GM18502 (cell line): ENCODE measurements around the gene GLIPR1L1.

Source experiments
- ATAC-seq: cut with Tn5 transposase; IDR thresholded peaks from one replicate; pipeline ENCODE4 v1.9.1; 2021; ENCODE audit warnings: mild to moderate bottlenecking; ENCODE audit not compliant: unreplicated experiment, poor library complexity

GLIPR1L1 gene, protein sequence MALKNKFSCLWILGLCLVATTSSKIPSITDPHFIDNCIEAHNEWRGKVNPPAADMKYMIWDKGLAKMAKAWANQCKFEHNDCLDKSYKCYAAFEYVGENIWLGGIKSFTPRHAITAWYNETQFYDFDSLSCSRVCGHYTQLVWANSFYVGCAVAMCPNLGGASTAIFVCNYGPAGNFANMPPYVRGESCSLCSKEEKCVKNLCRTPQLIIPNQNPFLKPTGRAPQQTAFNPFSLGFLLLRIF

DNA sequence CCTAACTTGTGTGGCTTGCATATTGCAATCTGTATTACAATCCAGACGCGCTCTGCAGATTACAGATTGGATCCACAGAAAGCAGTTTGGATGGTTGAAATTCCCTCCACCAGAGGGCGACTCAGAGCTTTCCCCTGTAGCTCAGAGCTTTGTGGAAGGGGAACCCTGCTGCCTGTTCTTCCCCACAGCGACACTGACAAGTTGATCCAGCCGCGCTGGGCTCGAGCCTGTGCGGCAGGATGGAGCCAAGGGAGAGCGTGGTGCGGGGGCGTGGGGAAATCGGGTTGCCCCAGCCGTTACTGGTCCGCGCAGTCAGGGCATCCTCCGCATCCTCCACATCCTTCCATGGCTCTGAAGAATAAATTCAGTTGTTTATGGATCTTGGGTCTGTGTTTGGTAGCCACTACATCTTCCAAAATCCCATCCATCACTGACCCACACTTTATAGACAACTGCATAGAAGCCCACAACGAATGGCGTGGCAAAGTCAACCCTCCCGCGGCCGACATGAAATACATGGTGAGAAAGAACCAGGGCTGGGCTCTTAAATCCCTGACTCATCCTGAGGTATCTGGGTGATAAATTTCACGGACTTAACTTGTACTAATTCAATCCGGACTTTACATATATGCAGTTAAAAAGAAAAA, at the start of gene GLIPR1L1:
TSS of gene GLIPR1L1 (plus strand) at position 287 of the 647 bp plus-strand sequence. CDS start at position 346, 59 bp downstream.
- peak; percentile 63 for ATAC-seq

DNA sequence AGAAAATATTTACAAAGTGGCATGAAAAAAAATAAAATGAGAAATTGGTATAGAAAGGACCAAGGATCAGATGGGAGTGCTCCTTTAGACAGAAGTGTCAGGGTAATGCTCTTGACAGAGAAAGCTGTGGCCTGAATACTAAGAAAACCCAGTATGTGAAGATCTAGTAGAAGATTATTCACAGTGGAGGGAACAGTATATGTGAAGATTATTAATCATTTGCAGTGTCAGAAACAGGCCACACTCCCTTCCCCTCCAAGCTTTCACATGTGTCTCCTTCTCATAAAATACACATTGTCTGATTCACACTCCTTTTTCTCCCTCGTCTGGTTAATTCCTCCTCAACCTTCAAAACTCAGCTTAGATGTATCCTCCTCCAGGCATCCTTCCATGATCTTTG, 45.6 kb upstream of the GLIPR1L1 start:
- no peak for ATAC-seq

DNA sequence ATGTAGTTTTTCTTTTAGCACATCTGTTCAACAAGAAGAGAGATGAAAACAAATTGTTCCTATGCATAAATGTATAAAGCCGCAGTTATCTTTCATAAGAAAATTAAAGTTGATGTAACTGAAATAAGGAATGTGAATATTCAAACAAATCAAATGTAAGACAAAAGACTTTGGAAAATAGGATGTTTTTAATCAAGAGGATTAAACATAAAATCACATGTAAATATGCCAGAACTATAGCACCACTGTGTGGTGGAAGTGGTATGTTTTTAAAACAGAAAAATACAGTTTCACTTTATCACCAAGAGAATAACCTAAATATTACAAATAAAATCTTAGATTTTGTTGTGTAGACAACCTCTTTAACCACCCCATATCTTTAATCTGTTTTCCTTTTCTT, 44.7 kb upstream of the GLIPR1L1 start:
- ATAC-seq, result no peak

DNA sequence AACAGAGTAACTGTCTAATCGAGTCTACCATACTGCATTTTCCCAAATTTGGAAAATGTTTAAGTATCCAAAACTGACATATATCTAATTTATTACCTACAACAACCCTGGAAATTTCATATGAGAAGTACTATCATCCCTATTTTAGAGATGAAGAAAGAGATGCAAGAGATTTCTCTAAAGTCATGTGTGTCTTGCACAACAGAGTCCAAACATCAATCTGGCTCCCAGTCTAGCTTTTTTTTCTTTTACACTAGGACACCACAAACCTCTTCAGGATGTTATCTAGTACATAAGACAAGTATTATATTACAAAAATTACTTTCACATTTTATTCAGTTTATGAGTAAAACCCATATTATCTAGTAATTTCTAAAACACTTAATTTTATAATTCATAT, 43.5 kb upstream of the GLIPR1L1 start:
- ATAC-seq, result no peak

DNA sequence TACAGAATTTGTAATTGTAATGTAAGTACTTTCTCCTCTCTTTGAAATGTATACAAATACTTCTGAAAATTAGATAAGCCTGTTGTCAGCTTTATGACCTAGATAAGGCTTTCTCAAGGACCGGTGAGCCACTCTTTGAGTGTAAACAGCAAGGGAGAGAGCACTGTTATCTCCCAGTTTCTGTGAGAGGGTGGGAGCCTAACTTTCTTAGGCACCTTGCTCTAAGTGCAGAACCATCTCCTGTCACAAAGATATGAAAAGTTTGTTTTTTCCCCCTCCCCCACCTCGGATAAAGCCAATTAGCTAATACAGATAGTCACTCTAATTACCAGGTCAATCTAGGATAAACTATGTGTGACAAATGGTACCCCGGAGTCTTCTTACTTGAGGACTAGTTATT, 40.1 kb upstream of the GLIPR1L1 start:
- ATAC-seq, result no peak

DNA sequence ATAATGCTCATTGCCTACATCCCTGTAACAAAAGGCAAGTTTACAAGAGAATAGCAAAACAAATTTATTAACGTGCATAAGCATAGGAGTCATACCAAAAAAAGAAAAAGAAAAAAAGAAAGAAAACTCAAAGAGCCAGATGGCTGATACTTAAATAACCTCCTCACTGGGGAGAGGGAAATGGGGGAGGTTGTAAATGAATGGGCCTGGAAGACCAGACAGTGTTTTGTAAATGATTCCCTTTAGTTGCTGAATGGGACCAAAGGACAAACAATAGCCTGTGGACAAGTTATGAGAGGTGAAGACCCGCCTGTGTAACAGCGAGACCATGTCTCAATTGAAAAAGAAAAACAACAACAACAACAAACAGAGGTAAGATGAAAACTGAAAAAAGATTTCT, 39.7 kb upstream of the GLIPR1L1 start:
- no peak for ATAC-seq

DNA sequence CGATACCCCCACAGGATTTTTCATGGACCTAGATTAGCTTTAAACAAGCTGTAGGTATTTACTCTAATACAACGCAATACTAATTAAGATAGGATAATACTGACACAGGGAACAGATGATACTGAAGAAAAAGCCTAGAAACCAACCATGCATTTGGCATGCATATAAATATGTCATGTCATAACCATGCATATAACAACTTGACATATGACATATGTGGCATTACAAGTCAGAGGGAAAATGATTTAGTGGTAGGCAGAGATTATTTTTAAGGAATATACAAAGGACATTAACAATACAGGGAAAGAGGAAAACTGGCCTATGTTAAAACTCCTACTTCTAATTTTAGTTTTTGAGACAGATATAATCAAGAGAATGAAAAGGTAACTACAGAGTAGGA, 32.2 kb upstream of the GLIPR1L1 start:
- ATAC-seq, result no peak

DNA sequence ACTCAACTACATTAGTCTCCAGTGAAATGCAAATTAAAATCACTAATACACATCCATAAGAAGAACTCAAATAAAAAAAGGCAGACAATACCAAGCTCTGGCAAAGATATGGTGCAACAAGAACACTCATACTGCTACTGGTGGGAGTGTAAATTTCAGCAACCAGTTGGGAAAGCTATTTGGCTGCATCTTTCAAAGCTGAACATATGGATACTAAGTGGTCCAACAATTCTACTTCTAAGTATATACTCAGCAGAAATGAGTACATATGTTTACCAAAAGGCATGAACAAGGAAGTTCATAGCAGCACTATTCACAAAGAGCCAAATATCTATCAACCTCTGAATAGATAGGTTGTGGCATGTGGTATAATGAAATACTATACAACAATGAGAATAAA, 31.7 kb upstream of the GLIPR1L1 start:
- no peak for ATAC-seq

DNA sequence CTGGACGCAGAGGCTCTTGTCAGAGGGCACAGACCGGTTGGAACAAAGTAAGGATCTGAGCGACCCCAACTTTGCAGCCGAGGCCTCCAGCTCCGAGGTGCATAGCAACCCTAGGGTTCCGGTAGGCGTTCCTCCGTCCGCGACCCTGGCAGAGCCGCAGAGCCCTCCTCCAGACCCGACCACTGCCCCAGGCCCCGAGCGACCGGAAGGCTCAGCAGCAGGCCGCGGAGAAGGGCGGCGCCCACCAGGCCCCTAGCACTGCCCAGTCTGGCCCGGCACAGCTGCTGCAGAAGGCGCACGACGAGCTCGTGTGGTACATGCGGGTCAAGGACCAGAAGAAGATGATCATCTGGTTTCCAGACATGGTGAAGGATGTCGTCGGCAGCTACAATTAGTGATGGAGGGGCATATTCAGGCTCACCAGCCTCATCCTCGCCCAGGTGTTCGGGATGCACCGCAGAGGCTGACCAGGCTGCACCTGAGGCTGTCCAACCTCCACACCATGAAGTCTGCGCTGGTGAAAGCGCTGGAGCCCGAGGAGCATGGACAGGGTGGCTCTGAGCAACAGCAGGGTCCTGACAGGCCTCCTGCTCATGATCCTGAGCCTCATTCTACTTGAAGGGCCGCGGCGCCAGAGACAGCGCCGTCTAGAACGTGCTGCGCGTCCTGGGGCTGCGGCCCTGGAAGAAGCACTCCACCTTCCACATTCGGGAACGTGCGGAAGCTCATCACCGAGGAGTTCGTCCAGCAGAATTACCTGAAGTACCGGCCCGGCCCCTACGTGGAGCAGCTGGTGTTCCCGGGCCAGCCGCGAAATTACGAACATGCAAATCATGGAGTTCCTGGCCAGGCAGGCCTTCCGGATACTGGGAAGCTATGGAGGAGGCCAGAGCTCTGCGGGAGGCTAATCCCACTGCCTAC, 28.8 kb upstream of the GLIPR1L1 start:
- ATAC-seq, result no peak

DNA sequence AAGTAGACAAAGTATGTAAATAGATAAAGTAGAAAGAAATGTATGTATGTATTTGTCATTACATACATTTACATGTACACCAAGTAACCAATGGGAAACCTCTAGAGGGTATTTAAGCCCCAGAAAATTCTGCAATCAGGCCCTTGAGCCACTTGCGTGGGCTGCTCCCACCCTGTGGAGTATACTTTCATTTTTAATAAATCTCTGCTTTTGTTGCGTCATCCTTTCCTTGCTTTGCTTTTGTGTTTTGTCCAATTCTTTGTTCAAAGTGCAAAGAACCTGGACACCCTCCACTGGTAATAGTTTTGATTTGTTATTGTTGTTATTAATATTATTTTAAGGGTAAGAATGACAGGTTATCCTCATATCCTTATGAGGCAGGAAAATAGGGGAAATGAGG, 26.2 kb upstream of the GLIPR1L1 start:
- ATAC-seq, result no peak

DNA sequence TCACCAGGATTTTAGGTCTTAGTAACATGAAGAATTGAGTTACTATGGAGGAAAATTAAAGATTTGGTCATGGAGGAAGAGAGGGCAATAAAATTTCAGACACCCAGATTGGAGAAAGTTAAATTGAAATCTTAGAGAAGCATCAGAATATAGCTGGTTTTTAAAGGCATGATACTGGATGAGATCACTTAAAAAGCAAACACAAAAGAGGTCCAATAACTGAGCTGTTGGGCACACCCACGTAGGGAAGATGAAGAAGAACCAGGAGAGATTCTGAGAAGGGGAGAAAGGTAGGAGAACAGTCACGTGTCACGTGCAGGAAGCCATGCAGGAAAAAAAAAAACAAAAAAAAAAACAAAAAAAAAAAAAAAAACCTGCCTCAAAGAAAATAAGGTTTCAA, 23.1 kb upstream of the GLIPR1L1 start:
- ATAC-seq, result no peak

DNA sequence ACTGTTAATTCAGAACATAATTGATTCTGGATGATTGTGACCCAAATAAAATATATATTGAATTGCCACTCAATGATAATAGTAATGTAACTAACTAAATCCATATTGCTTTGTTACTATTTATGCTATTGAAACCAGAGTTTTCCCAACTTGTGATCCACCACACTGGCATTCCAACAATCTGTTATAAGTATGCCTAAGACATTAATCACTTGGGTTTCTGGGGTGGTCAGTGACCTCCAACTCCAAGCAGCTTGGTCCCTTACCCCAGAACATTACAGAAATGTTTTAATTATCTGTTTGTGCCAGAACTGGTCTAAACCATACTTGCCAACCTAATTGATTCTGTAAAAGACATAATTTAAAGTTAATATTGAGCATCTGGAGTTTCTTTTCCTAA, 19.0 kb upstream of the GLIPR1L1 start:
- ATAC-seq, result no peak

DNA sequence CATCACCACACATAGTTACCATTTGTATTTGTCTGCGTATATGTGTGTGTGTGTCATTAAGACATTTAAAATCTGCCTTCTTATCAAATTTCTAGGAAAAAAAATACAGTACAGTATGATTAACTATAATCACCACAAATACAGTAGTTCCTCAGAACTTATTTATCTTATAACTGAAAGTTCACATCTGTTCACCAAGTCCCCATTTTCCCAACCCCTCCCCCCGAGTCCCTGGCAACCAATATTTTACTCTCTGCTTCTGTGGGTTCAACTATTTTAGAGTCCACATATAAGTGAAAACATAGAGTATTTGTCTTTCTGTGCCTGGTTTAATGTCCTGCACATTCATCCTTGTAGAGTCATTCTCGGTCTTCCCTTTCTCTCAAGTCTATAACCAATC, 16.7 kb upstream of the GLIPR1L1 start:
- no peak for ATAC-seq

DNA sequence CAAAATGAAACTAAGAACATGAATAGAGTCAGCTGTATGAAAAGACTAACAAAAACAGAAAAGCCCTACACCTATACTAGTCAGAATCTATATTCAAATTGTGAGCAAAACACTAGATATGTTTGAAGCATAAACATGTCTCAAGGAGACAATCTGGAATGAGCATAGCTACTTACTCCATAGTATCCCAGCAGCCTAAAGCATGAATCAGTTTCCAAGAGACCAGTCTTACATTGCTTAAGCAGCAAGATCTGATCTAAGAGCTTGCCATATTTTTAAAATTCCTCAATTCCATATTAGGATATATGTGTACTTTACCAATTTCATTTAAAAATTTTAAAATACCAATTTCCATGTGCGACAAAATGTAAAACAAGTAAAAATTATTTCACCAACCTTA, 12.0 kb upstream of the GLIPR1L1 start:
- ATAC-seq, result no peak

DNA sequence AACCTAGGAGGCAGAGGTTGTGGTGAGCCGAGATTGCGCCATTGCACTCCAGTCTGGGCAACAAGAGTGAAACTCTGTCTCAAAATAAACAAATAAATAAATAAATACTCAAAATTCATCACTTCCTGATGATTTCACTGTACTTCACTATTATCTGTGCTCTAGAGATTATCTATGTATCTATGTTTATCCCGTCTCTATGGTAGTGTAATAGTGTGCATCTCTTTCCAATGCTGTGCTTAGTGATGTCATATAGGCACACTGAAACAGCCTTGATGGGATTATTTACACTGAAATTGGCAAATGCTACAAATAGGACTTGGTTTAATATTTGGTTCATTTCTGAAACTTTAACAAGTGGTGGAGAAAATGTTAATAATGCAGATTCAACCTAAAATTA, 10.8 kb upstream of the GLIPR1L1 start:
- ATAC-seq, result no peak

DNA sequence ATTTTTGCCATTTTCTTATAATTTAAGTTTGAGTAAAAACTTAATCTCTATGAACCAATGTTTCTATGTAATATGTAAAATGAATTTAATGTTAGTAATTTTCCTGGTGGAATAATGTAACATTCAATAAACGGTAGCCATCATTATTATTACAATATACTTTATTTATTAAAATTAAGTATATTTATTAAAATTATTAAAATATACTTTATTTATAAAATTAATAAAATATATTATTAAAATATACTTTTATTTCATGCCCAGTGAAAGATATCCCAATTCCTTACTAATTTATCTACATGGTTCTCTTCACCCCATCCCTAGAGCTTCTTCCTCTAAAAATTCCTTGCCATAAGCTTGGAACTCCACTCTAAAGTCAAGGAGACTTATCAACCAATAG, 6.8 kb upstream of the GLIPR1L1 start:
- no peak for ATAC-seq

DNA sequence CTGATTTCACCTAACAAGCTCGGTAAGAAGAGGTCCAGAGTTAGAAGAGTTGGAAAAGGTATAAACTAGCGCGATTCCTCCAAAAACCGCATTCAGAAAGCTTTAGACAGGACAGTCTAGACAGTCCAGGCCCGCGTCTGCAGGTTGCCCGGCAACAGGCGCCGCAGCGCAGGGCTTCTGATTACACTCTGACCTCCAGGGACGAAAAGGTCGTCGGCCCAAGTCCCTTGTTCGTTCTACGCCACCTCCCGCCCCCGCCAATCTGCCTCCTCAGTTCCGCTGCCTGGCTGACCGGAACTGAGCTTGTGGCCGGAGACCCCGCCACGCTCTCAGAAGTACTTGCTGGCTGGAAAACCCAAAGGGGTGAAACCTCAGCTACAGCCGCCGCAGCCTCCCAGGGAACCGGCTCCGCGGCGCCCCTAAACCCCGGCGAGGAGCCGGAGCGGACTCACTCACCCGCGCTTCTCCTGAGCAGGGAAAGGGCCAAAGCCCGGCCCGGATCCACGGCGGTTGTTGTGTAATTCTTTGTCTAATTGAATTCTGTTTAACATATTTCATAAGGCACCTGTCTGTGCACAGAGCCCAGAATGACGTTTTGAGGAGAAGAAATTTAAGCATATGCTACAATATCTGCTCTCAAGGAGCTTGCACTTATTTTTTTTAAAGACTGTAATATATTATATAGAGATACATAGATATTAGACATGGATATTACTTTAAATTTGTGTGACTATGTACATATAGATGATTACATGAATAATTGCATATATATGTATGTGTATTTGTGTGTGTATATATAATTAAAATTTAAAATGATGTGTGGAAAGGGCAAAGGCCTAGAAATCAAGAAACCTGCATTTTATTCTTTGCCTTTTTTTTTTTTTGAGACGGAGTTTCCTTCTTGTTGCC, 4.3 kb upstream of the GLIPR1L1 start, which contains the start of gene CAPS2:
TSS of gene CAPS2 (minus strand) at position 407 of the 909 bp plus-strand sequence. CDS start 3,826 bp downstream, outside the sequence.
- ATAC-seq, result peak; percentile 90

DNA sequence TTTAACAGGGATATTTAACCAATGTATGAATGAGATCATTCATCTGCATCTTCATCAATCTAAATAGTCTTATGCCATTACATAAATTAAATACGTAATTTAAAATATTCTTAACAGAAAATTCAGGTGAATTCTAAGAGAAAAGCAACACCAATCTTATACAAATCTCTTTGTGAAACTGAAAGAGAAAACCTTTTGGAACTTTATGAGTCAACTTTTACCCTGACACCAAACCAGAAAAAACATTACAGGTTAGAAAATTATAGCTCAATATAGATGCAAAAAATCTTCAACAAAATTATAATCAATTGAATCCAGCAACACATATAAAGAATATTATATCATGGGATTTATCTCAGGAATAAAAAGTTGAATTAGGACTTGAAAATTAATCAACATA, 3.4 kb downstream of the GLIPR1L1 start:
- peak; percentile 54 for ATAC-seq

DNA sequence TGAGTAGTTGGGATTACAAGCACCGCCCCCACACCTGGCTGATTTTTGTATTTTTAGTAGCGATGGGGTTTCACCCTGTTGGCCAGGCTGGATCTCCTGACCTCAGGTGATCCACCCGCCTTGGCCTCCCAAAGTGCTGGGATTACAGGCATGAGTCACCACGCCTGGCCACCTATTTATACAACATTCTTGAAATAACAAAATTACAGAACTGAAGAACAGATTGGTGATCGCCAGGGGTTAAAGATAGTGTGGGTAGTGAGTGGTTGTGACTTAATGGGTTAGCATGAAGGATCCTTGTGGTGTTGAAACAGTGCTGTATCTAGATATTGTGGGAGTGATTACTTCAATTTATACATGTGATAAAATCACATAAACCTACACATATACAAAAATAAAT, 7.4 kb downstream of the GLIPR1L1 start:
- ATAC-seq, result no peak

DNA sequence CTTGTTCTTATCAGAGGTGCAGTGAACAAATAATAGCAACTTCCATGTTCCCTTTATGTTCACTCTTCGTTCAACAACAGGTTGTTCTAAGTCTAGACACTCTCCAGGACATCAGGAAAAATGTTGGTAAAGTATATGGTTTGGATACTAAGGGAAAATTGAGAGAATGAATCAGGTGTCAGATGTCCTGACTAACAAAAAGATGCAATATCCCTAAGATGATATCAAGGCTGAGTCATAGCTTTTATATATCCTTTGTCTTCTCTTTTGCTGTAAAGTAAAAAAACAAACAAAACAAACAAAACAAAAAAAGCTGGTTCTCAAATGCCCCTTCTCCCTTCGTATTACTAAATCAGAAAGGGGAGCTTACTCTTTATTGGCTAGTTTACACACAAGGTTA, 11.1 kb downstream of the GLIPR1L1 start:
- ATAC-seq, result no peak
